HepG2 (cell line): ENCODE results near the gene WDFY1. TPM values are rescaled to one million over a fixed set of nuclear protein-coding genes. Genes with fewer than 3 reads are reported as not detected.
A peak's percentile ranks its signal among the peaks of the same experiment; 100 is the strongest.

Experiments
- HMG20A ChIP-seq: IDR thresholded peaks from 2 replicates; pipeline ENCODE4 v1.6.1; 2016; ENCODE audit warnings: borderline replicate concordance
- IKZF4 ChIP-seq: sonication (generic); formaldehyde crosslinking; IDR thresholded peaks from 2 replicates; pipeline ENCODE4 v1.5.1; 2020; ENCODE audit warnings: borderline replicate concordance, mild to moderate bottlenecking, low read depth, missing genetic modification reagents; ENCODE audit errors: not compliant biosample characterization
- MEIS1 ChIP-seq: sonication (generic); formaldehyde crosslinking; IDR thresholded peaks from 2 replicates; pipeline ENCODE4 v1.9.0; 2021; ENCODE audit warnings: mild to moderate bottlenecking, missing genetic modification reagents, moderate library complexity, borderline replicate concordance
- NFE2 ChIP-seq: sonication (generic); formaldehyde crosslinking; IDR thresholded peaks from 2 replicates; pipeline ENCODE4 v1.4.0; 2020; ENCODE audit warnings: missing genetic modification reagents
- XRCC5 ChIP-seq: fragments of 200-400 bp; formaldehyde crosslinking; optimal IDR thresholded peaks from 2 replicates; pipeline ENCODE3; 2017; ENCODE audit warnings: mild to moderate bottlenecking, low read length
- ZNF331 ChIP-seq: sonication (generic); formaldehyde crosslinking; IDR thresholded peaks from 2 replicates; pipeline ENCODE4 v1.4.0; 2020; ENCODE audit warnings: missing genetic modification reagents
- ZNF354B ChIP-seq: sonication (generic); formaldehyde crosslinking; IDR thresholded peaks from 2 replicates; pipeline ENCODE4 v1.8.0; 2022; ENCODE audit warnings: mild to moderate bottlenecking, missing genetic modification reagents
- ZNF431 ChIP-seq: sonication (generic); formaldehyde crosslinking; IDR thresholded peaks from 2 replicates; pipeline ENCODE4 v1.9.0; 2022; ENCODE audit warnings: missing genetic modification reagents, low read depth, mild to moderate bottlenecking, borderline replicate concordance
- ZNF598 ChIP-seq: sonication (generic); formaldehyde crosslinking; IDR thresholded peaks from 2 replicates; pipeline ENCODE4 v1.5.1; 2020; ENCODE audit warnings: mild to moderate bottlenecking, missing genetic modification reagents, borderline replicate concordance
- ZNF782 ChIP-seq: sonication (generic); formaldehyde crosslinking; IDR thresholded peaks from 2 replicates; pipeline ENCODE4 v1.4.0; 2020; ENCODE audit warnings: missing genetic modification reagents, mild to moderate bottlenecking, borderline replicate concordance
- ZZZ3 ChIP-seq: sonication (generic); formaldehyde crosslinking; IDR thresholded peaks from 2 replicates; pipeline ENCODE4 v1.4.0; 2020; ENCODE audit warnings: missing genetic modification reagents, mild to moderate bottlenecking, borderline replicate concordance
- polyA plus RNA-seq, 8 experiments: library from polyadenylated mRNA; depleted of rRNA in 3 of 8; stranded (reverse) in 7 of 8; unstranded in 1 of 8; fragments of >200 nt; fragmentation: Illumina TruSeq in 4 of 8; extraction: Trizol in 4 of 8; gene quantifications; 2 replicates each; pipeline versions ENCODE4 v1.2.1 to v1.2.3, GENCODE V29; 2011 to 2016; ENCODE audit warnings: low read depth in 4 of 8, missing spikeins in 1 of 8, mixed read lengths in 1 of 8; ENCODE audit not compliant: insufficient read depth in 1 of 8
- total RNA-seq, 5 experiments: library from RNA; depleted of rRNA; stranded (reverse); fragments of >200 nt; fragmentation: Illumina TruSeq; extraction: Trizol; gene quantifications; 2 replicates each; pipeline ENCODE4 v1.2.3, GENCODE V29; 2016; ENCODE audit warnings: low read depth in 1 of 5
- TF ChIP-seq, protein P1 (sequence below): sonication (generic); formaldehyde crosslinking; conservative IDR thresholded peaks from 2 replicates; pipeline ENCODE4 v1.5.0; 2020; ENCODE audit warnings: missing genetic modification reagents
- TF ChIP-seq, protein P2 (sequence below): sonication (generic); formaldehyde crosslinking; IDR thresholded peaks from 2 replicates; pipeline ENCODE4 v1.4.0; 2020; ENCODE audit warnings: missing genetic modification reagents; ENCODE audit errors: not compliant biosample characterization
- TF ChIP-seq, protein P3 (sequence below): sonication (generic); formaldehyde crosslinking; IDR thresholded peaks from 2 replicates; pipeline ENCODE4 v1.5.1; 2020; ENCODE audit warnings: mild to moderate bottlenecking, missing genetic modification reagents, borderline replicate concordance
- TF ChIP-seq, protein P4 (sequence below): fragments of 450-650 bp; IDR thresholded peaks from 2 replicates; pipeline ENCODE4 v1.6.1; 2017
- TF ChIP-seq, protein P5 (sequence below): sonication (generic); formaldehyde crosslinking; IDR thresholded peaks from 2 replicates; pipeline ENCODE4 v1.5.1; 2020; ENCODE audit warnings: mild to moderate bottlenecking, missing genetic modification reagents, borderline replicate concordance

Gene WDFY1
- total and polyA plus RNA-seq, 2 of the 13 experiments (the other 11 are each of a cell fraction or from before 2014, with no cell fraction given) = 77.0 to 78.4 TPM

DNA sequence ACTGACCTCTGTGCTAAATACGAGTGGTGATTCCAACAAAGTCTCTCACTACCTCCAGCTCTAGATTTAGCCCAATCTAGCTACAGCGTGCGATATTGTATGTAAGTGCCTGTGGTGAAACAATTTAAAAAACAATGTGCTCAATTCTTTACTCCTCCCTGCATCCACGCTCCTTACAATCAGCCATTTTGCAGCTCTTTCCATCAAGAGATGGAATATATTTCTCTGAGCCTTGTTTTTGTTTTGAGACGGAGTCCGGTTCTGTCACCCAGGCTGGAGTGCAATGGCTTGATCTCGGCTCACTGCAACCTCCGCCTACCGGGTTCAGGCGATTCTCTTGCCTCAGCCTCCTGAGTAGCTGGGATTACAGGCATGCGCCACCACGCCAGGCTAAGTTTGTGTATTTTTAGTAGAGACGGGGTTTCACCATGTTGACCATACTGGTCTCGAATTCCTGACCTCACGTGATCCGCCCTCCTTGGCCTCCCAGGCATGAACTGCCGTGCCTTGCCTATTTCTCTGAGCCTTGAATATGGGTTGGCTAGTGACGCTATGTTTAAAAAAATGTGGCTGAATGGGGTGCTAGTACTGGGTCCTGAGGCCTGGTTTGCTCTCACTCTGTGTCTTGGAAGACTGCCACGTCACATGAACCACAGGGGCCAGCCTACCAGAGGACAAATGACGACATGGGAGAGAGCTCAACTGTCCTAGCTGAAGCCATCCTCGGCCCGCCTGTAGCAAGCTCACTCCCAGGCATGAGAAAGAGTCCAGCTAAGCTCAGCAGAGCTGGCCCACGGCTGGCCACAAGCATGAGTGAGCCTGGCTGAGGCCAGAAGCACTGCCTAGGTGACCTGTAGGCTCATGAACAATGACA, 14.8 kb downstream of the WDFY1 start (continued):
- TF ChIP-seq, protein P1, sequence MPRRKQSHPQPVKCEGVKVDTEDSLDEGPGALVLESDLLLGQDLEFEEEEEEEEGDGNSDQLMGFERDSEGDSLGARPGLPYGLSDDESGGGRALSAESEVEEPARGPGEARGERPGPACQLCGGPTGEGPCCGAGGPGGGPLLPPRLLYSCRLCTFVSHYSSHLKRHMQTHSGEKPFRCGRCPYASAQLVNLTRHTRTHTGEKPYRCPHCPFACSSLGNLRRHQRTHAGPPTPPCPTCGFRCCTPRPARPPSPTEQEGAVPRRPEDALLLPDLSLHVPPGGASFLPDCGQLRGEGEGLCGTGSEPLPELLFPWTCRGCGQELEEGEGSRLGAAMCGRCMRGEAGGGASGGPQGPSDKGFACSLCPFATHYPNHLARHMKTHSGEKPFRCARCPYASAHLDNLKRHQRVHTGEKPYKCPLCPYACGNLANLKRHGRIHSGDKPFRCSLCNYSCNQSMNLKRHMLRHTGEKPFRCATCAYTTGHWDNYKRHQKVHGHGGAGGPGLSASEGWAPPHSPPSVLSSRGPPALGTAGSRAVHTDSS = no peak
- TF ChIP-seq, protein P2, sequence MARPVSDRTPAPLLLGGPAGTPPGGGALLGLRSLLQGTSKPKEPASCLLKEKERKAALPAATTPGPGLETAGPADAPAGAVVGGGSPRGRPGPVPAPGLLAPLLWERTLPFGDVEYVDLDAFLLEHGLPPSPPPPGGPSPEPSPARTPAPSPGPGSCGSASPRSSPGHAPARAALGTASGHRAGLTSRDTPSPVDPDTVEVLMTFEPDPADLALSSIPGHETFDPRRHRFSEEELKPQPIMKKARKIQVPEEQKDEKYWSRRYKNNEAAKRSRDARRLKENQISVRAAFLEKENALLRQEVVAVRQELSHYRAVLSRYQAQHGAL = no peak
- TF ChIP-seq ZNF331 (CRISPR knock-in tag) (peak; percentile 80), ZNF354B (CRISPR knock-in tag) (no peak), IKZF4 (CRISPR knock-in tag) (peak; percentile 59), ZNF431 (0 out of 2 replicates have a peak, but pooled peaks have one; percentile 89), HMG20A (peak; percentile 35; the same call in 1 of the 2 replicates), ZNF782 (CRISPR knock-in tag) (peak; percentile 78; the same call in 1 of the 2 replicates), XRCC5 (peak; percentile 96), NFE2 (CRISPR knock-in tag) (no peak), MEIS1 (CRISPR knock-in tag) (peak; percentile 87), ZZZ3 (CRISPR knock-in tag) (peak; percentile 82; the same call in 1 of the 2 replicates), ZNF598 (peak; percentile 93; the same call in 1 of the 2 replicates)
- TF ChIP-seq, protein P3, sequence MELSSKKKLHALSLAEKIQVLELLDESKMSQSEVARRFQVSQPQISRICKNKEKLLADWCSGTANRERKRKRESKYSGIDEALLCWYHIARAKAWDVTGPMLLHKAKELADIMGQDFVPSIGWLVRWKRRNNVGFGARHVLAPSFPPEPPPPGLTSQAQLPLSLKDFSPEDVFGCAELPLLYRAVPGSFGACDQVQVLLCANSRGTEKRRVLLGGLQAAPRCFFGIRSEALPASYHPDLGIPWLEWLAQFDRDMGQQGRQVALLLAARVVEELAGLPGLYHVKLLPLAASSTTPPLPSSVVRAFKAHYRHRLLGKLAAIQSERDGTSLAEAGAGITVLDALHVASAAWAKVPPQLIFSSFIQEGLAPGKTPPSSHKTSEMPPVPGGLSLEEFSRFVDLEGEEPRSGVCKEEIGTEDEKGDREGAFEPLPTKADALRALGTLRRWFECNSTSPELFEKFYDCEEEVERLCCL = peak; percentile 48
- TF ChIP-seq, protein P4, sequence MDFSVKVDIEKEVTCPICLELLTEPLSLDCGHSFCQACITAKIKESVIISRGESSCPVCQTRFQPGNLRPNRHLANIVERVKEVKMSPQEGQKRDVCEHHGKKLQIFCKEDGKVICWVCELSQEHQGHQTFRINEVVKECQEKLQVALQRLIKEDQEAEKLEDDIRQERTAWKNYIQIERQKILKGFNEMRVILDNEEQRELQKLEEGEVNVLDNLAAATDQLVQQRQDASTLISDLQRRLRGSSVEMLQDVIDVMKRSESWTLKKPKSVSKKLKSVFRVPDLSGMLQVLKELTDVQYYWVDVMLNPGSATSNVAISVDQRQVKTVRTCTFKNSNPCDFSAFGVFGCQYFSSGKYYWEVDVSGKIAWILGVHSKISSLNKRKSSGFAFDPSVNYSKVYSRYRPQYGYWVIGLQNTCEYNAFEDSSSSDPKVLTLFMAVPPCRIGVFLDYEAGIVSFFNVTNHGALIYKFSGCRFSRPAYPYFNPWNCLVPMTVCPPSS = no peak
- TF ChIP-seq, protein P5, sequence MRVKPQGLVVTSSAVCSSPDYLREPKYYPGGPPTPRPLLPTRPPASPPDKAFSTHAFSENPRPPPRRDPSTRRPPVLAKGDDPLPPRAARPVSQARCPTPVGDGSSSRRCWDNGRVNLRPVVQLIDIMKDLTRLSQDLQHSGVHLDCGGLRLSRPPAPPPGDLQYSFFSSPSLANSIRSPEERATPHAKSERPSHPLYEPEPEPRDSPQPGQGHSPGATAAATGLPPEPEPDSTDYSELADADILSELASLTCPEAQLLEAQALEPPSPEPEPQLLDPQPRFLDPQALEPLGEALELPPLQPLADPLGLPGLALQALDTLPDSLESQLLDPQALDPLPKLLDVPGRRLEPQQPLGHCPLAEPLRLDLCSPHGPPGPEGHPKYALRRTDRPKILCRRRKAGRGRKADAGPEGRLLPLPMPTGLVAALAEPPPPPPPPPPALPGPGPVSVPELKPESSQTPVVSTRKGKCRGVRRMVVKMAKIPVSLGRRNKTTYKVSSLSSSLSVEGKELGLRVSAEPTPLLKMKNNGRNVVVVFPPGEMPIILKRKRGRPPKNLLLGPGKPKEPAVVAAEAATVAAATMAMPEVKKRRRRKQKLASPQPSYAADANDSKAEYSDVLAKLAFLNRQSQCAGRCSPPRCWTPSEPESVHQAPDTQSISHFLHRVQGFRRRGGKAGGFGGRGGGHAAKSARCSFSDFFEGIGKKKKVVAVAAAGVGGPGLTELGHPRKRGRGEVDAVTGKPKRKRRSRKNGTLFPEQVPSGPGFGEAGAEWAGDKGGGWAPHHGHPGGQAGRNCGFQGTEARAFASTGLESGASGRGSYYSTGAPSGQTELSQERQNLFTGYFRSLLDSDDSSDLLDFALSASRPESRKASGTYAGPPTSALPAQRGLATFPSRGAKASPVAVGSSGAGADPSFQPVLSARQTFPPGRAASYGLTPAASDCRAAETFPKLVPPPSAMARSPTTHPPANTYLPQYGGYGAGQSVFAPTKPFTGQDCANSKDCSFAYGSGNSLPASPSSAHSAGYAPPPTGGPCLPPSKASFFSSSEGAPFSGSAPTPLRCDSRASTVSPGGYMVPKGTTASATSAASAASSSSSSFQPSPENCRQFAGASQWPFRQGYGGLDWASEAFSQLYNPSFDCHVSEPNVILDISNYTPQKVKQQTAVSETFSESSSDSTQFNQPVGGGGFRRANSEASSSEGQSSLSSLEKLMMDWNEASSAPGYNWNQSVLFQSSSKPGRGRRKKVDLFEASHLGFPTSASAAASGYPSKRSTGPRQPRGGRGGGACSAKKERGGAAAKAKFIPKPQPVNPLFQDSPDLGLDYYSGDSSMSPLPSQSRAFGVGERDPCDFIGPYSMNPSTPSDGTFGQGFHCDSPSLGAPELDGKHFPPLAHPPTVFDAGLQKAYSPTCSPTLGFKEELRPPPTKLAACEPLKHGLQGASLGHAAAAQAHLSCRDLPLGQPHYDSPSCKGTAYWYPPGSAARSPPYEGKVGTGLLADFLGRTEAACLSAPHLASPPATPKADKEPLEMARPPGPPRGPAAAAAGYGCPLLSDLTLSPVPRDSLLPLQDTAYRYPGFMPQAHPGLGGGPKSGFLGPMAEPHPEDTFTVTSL (CRISPR knock-in tag) = 0 out of 2 replicates have a peak, but pooled peaks have one; percentile 57
